Osteoblast (primary cell): Measurements from ENCODE around the gene DBET. TPM values are rescaled to one million over a fixed set of nuclear protein-coding genes. Genes with fewer than 3 reads are reported as not detected.
"Not testable (repeated sequence)": the region's sequence is repeated elsewhere in the genome, so short reads cannot be mapped to it uniquely, and the experiment has no call there.

ENCODE experiments used
- DNase-seq: peaks from one replicate; pipeline ENCODE4 v3.0.0; 2011; ENCODE audit warnings: low spot score, mixed read lengths; ENCODE audit not compliant: insufficient read length; ENCODE audit errors: missing footprints
- H2AFZ ChIP-seq: 2 replicates; pipeline ENCODE4 v1.6.0; 2011; ENCODE audit warnings: mild to moderate bottlenecking, low read length
- H3K27ac ChIP-seq: 2 replicates; pipeline ENCODE4 v1.5.1; 2011; ENCODE audit warnings: mild to moderate bottlenecking, low read depth, low read length, moderate library complexity
- H3K27me3 ChIP-seq: 2 replicates; pipeline ENCODE4 v1.6.0; 2012; ENCODE audit warnings: mild to moderate bottlenecking, control low read depth, inconsistent platforms, low read length, moderate library complexity; ENCODE audit not compliant: insufficient read depth
- H3K36me3 ChIP-seq: 2 replicates; pipeline ENCODE4 v1.5.1; 2011; ENCODE audit warnings: mild to moderate bottlenecking, low read length, control low read depth, moderate library complexity; ENCODE audit not compliant: insufficient read depth
- H3K4me1 ChIP-seq: 2 replicates; pipeline ENCODE4 v1.5.1; 2011; ENCODE audit warnings: mild to moderate bottlenecking, low read length, control low read depth, moderate library complexity; ENCODE audit not compliant: insufficient read depth
- H3K4me2 ChIP-seq: 2 replicates; pipeline ENCODE4 v1.6.0; 2011; ENCODE audit warnings: mild to moderate bottlenecking, low read length; ENCODE audit not compliant: insufficient read depth
- H3K4me3 ChIP-seq: fragments of 200-600 bp; sonication (generic); 3 replicates; pipeline ENCODE4 v1.5.1; 2012; ENCODE audit warnings: mild to moderate bottlenecking, low read length, inconsistent platforms; ENCODE audit not compliant: insufficient read depth
- H3K79me2 ChIP-seq: 2 replicates; pipeline ENCODE4 v1.6.0; 2012; ENCODE audit warnings: mild to moderate bottlenecking, low read length, control low read depth, inconsistent platforms; ENCODE audit not compliant: insufficient read depth
- H3K9me3 ChIP-seq: 2 replicates; pipeline ENCODE4 v1.5.1; 2011; ENCODE audit warnings: low read depth, low read length, control low read depth
- H4K20me1 ChIP-seq: 2 replicates; pipeline ENCODE4 v1.6.0; 2012; ENCODE audit warnings: mild to moderate bottlenecking, low read length, control low read depth; ENCODE audit not compliant: insufficient read depth
- total RNA-seq: library from RNA; depleted of rRNA; stranded (reverse); fragments of >200 nt; gene quantifications from 2 replicates; pipeline ENCODE4 v1.2.3, GENCODE V29; 2012
- TF ChIP-seq, protein P1 (sequence below): IDR thresholded peaks from 2 replicates; pipeline ENCODE4 v1.5.1; 2011; ENCODE audit warnings: mild to moderate bottlenecking, low read depth, low read length, moderate library complexity; ENCODE audit errors: extremely low read depth

DBET gene
- total RNA-seq: not detected in 2 replicates

DNA sequence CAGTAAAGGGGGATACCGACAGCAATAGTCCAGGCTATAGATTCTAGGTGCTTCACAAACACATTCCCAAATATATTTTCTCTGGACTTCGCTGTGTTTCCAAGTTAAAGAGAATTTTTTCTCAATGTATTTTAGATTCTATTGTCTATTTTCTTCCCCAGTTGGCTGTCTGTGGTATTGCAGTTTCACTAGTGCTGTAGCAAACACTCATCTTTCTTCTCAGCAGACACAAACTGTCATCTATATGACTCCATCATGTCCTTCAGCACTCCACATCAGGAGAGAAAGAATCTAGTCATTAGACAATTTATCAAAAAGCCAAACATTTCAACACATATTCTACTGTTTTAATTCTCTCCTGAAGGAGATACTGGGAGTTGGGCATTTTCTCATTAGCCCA, at the start of gene DBET:
DBET (plus strand) TSS at position 161 of the 400 bp plus-strand sequence.
- not testable (repeated sequence) for H3K27ac ChIP-seq, H3K4me1 ChIP-seq, H3K79me2 ChIP-seq, H3K36me3 ChIP-seq, DNase-seq, H3K4me2 ChIP-seq, H4K20me1 ChIP-seq, H3K27me3 ChIP-seq, H3K9me3 ChIP-seq, H3K4me3 ChIP-seq, H2AFZ ChIP-seq

DNA sequence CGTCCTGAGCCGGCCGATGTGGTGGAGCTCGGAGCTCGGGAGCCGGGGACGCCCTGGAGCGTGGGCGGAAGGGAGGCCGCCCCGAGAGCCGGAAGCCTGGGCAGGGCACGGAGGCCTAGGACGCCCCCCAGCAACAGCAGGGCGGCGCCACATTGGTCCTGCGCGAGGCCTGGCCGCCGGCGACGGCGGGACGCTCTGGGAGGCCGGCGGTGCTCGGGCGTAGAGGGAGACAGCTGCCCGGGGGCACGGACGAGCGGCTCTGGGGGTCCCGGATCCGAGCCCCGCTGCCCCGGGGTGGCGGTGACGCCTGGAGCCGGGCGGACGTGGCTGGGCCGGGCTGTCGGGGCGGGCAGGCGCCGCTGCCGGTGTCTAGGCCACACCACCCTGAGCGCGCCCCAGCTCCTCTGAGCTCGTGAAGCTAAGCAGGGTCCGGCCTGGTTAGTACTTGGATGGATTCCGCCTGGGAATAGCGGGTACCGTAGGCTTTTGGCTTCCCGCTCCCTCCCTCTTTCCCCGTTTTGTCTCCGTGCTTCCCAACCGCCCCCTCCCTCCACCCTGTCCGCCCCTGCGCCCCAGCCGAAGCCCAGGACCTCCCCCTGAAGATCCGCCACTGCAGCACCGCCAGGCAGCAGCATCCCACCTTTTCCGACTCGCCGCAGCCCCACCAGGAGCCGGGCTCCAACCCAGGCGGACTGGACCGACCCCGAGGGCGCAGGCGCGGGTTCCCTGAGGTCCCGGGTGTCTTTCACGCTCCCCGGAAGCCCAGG, 49.3 kb upstream of the DBET start:
- H2AFZ ChIP-seq: no peak overlapping the region
- no peak overlapping the region for H3K27ac ChIP-seq
- H3K36me3 ChIP-seq: no peaks in the 10 kb centered on the region
- H4K20me1 ChIP-seq: no peaks in the 10 kb centered on the region
- peaks cover 56% of the 10 kb centered on the region for H3K27me3 ChIP-seq
- peak overlapping the region; percentile 39 for H3K4me2 ChIP-seq
- no peaks in the 10 kb centered on the region for H3K79me2 ChIP-seq
- peak overlapping the region; percentile 33 for H3K4me3 ChIP-seq
- no peaks in the 10 kb centered on the region for H3K4me1 ChIP-seq
- TF ChIP-seq, protein P1, sequence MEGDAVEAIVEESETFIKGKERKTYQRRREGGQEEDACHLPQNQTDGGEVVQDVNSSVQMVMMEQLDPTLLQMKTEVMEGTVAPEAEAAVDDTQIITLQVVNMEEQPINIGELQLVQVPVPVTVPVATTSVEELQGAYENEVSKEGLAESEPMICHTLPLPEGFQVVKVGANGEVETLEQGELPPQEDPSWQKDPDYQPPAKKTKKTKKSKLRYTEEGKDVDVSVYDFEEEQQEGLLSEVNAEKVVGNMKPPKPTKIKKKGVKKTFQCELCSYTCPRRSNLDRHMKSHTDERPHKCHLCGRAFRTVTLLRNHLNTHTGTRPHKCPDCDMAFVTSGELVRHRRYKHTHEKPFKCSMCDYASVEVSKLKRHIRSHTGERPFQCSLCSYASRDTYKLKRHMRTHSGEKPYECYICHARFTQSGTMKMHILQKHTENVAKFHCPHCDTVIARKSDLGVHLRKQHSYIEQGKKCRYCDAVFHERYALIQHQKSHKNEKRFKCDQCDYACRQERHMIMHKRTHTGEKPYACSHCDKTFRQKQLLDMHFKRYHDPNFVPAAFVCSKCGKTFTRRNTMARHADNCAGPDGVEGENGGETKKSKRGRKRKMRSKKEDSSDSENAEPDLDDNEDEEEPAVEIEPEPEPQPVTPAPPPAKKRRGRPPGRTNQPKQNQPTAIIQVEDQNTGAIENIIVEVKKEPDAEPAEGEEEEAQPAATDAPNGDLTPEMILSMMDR: no peak
- peak; percentile 82 for DNase-seq
- no peaks in the 10 kb centered on the region for H3K9me3 ChIP-seq

DNA sequence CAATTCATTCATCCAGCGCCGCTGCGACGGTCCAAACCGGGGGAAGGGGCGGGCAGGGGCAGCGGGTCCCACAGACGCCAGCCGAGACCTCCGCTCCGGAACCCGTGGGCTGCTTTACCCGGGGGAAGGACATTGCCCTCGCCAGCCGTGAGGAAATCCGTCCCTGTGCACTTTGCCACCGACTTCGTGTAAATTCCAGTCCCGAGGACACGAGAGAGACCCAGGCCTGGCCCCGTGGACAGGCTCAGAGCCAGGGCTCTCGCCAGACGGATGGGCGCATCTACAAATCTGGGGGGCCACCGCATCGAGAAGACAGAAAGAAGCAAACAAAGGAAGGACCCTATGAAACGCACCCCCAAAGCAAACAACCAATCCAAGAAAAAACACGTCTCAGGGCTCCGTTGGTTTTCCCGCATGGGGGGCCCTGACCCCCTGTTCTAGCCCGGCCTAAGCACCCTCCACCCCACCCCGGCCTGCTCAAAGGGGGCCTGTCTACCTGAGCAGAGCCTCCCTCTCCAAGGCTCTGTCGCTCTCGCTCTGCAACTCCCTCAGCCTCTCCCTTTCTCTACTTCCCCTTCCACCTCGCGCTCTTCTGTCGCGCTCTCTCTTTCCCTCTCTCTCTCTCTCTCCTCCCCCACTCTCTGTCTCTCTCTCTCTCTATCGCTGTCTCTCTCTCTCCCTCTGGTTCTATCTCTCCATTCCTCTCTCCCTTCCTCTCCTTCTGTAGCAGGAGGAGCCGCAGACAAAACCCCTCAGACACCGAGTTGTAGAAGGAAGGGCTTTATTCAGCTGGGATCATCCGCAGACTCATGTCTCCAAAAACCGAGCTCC, 48.5 kb upstream of the DBET start:
- Histone ChIP-seq H3K4me2 (no peak overlapping the region), H4K20me1 (no peaks in the 10 kb centered on the region), H3K27me3 (peaks cover 64% of the 10 kb centered on the region), H3K4me1 (no peaks in the 10 kb centered on the region), H3K9me3 (no peaks in the 10 kb centered on the region), H3K79me2 (no peaks in the 10 kb centered on the region), H3K36me3 (no peaks in the 10 kb centered on the region), H2AFZ (no peak overlapping the region), H3K4me3 (no peak overlapping the region), H3K27ac (no peak overlapping the region)
- DNase-seq: no peak
- TF ChIP-seq, protein P1: no peak

DNA sequence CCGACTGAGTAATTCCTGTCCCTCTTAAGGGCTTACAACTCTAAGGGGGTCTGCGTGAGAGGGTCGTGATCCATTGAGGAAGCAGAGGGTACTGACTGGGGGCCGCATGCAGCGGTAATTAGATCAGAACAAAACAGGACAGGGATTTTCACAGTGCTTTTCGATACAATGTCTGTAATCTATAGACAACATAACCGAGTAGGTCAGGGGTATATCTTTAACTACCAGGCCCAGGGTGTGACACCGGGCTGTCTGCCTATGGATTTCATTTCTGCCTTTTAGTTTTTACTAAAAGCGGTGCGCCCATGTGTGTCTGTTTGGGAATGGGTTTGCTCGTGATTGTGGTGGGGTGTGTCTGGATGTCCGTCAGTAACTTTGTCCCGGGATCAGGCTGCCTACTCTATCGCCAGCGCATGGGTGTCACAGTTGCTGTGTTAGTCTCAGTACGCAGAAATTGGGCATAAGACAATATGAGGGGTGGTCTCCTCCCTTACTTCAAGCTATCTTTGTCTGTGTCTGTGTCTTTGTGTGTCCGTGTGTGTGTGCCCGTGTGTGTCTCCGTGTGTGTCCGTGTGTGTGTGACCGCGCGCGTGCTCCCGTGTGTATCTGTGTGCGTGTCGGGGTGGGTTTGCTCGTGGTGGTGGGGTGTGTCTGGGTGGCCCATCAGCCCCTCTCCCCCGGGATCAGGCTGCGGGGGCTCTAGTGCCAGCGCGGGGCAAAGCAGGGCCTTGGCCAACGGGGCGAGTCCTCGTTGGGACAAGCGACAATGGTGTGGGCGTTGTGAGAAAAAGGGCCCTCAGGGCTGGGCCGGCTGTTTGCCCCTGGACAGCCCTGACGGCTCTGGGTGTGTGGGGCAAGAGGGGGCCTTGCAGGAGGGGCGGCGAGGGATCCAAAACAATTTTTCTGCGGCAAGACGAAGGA, 47.7 kb upstream of the DBET start:
- Histone ChIP-seq H3K27ac (no peak overlapping the region), H3K4me1 (no peaks in the 10 kb centered on the region), H3K4me2 (no peak overlapping the region), H3K9me3 (no peaks in the 10 kb centered on the region), H3K4me3 (no peak overlapping the region), H2AFZ (no peak overlapping the region), H3K27me3 (peaks cover 70% of the 10 kb centered on the region), H3K36me3 (no peaks in the 10 kb centered on the region), H4K20me1 (no peaks in the 10 kb centered on the region), H3K79me2 (no peaks in the 10 kb centered on the region)
- DNase-seq: peak; percentile 76
- TF ChIP-seq, protein P1: no peak
